Measurements from ENCODE around the gene OR56A3.

OR56A3 gene

DNA sequence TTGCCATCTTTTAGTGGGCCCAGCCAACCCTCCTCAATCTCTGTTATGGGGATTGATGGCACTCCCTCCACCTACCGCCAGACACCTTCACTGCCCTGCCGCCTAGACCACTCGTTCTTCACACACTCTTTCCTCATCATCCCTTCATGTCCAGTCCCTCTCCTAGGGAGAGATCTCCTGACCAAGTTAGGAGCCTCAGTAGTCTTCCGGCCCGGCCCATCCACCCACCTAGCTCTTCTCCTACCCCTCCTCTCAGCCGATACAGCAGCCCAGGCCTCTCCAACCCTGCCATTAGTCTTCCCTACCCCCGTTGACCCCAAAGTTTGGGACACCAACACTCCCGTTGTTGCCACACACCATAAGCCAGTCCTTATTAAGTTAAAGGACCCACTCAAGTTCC is 11.0 kb upstream of the OR56A3 start:
- no peak overlapping the region for H3K4me3 ChIP-seq (ENCODE audit: low read depth, low read length)
- no peak for DNase-seq (ENCODE audit: low read depth)
- TF ChIP-seq POLR2A (IDR thresholded peaks at IDR 0.05; ENCODE audit: extremely low read depth, insufficient read length) (no peak), MYC (IDR thresholded peaks at IDR 0.05; ENCODE audit: low read depth, low read length) (no peak)
- TF ChIP-seq, protein P1, sequence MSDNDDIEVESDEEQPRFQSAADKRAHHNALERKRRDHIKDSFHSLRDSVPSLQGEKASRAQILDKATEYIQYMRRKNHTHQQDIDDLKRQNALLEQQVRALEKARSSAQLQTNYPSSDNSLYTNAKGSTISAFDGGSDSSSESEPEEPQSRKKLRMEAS (IDR thresholded peaks at IDR 0.05; ENCODE audit: low read depth, low read length) = no peak
- TF ChIP-seq, protein P2, sequence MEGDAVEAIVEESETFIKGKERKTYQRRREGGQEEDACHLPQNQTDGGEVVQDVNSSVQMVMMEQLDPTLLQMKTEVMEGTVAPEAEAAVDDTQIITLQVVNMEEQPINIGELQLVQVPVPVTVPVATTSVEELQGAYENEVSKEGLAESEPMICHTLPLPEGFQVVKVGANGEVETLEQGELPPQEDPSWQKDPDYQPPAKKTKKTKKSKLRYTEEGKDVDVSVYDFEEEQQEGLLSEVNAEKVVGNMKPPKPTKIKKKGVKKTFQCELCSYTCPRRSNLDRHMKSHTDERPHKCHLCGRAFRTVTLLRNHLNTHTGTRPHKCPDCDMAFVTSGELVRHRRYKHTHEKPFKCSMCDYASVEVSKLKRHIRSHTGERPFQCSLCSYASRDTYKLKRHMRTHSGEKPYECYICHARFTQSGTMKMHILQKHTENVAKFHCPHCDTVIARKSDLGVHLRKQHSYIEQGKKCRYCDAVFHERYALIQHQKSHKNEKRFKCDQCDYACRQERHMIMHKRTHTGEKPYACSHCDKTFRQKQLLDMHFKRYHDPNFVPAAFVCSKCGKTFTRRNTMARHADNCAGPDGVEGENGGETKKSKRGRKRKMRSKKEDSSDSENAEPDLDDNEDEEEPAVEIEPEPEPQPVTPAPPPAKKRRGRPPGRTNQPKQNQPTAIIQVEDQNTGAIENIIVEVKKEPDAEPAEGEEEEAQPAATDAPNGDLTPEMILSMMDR (IDR thresholded peaks at IDR 0.05; ENCODE audit: low read depth, low read length) = no peak

DNA sequence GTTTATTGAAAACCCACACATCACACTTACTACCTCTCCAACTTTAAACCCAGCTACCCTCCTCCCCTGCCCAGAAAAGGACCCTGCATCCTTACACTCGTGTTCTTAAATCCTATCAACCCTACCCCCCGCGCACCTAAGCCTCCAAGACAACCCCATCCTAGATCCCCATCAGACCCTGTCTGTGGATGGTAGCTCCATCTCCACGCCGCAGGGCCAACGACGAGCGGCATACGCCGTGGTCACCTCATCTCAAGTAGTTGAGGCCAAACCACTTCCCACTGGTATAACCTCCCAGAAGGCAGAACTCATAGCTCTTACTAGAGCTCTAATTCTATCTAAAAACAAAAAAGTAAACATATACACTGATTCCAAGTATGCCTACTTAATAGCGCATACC is 9.4 kb upstream of the OR56A3 start:
- H3K4me3 ChIP-seq (ENCODE audit: low read depth, low read length) = no peak overlapping the region
- TF ChIP-seq, protein P2 (IDR thresholded peaks at IDR 0.05; ENCODE audit: low read depth, low read length) = no peak
- TF ChIP-seq MYC (IDR thresholded peaks at IDR 0.05; ENCODE audit: low read depth, low read length) (no peak), POLR2A (IDR thresholded peaks at IDR 0.05; ENCODE audit: extremely low read depth, insufficient read length) (no peak)
- TF ChIP-seq, protein P1 (IDR thresholded peaks at IDR 0.05; ENCODE audit: low read depth, low read length) = no peak
- no peak for DNase-seq (ENCODE audit: low read depth)

DNA sequence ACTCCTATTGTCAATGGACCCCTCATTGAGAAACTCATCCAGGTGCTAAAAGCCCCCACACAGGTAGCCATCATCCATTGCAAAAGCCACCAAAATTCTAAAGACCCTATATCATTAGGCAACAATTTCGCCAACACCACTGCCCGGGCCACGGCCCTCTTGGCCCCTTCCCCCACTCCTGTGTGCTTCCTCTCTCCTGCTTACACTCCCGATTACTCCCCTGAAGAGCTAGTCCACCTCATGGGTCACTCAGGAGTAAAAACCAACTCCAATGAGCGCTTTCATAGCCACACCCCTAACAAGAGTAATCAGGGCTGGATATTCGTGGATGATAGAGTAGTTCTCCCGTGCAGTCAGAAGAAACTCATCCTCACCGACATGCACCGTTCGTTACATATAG is 8.9 kb upstream of the OR56A3 start:
- H3K4me3 ChIP-seq (ENCODE audit: low read depth, low read length) = no peak overlapping the region
- no peak for DNase-seq (ENCODE audit: low read depth)
- TF ChIP-seq, protein P1 (IDR thresholded peaks at IDR 0.05; ENCODE audit: low read depth, low read length) = no peak
- TF ChIP-seq, protein P2 (IDR thresholded peaks at IDR 0.05; ENCODE audit: low read depth, low read length) = no peak
- no peak for TF ChIP-seq POLR2A (IDR thresholded peaks at IDR 0.05; ENCODE audit: extremely low read depth, insufficient read length)
- no peak for TF ChIP-seq MYC (IDR thresholded peaks at IDR 0.05; ENCODE audit: low read depth, low read length)

DNA sequence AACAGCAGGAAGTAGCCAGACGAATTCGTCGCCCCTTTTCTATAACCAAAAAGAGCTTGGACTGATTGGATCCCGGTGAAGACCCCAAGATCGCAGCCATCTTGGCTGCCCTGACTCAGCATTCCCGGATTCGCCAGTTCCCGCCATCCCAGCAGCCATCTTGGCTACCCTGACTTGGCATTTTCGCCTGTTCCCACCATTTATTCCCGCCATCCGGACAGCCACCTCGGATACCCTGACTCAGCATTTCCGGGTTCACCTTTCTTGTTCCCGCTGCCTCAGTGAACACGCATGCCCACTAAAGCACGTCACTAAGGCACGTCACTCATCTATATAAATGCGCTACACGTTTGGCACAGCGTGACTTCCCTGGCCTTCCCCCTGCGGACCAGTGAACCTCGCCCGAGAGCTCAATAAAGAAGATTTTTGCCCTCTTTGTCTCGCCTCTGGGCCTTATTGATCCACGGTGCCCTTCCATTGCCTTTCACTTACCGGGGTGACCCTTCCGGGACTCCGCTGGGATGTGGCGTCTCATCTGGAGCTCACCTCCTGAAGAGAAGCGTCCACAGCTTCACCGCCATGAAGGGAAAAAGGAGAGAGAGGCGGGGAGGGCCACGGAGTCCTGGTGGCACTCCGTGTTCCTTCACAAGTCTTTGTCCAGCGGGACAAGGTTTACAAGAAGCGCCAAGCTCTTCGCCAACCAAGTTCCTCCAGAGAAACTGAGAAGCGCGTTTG is 4.0 kb upstream of the OR56A3 start:
- TF ChIP-seq, protein P1 (IDR thresholded peaks at IDR 0.05; ENCODE audit: low read depth, low read length) = no peak
- no peak overlapping the region for H3K4me3 ChIP-seq (ENCODE audit: low read depth, low read length)
- no peak for DNase-seq (ENCODE audit: low read depth)

DNA sequence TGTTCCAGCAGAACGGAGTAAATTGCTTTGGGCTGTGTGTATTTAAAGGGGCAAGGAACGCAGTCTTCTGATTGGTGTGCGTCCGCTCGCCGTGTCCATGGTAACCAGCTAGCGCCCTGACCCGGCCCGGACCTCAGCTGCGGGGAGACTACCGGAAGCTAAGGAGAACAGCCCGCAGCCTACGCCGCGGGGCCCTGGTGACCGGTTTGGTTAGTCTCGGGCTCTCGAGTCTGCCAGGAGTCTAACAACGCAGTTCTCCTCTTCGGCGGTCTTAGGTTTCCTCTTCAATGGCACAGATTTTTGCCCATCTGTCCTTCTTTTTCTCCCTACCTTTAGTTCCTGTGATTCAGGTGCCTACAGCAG is 3.5 kb upstream of the OR56A3 start:
- TF ChIP-seq, protein P2 (IDR thresholded peaks at IDR 0.05; ENCODE audit: low read depth, low read length) = no peak
- TF ChIP-seq MYC (IDR thresholded peaks at IDR 0.05; ENCODE audit: low read depth, low read length) (no peak), POLR2A (IDR thresholded peaks at IDR 0.05; ENCODE audit: extremely low read depth, insufficient read length) (no peak)
- TF ChIP-seq, protein P1 (IDR thresholded peaks at IDR 0.05; ENCODE audit: low read depth, low read length) = no peak
- DNase-seq (ENCODE audit: low read depth) = no peak
- H3K4me3 ChIP-seq (ENCODE audit: low read depth, low read length) = no peak overlapping the region

DNA sequence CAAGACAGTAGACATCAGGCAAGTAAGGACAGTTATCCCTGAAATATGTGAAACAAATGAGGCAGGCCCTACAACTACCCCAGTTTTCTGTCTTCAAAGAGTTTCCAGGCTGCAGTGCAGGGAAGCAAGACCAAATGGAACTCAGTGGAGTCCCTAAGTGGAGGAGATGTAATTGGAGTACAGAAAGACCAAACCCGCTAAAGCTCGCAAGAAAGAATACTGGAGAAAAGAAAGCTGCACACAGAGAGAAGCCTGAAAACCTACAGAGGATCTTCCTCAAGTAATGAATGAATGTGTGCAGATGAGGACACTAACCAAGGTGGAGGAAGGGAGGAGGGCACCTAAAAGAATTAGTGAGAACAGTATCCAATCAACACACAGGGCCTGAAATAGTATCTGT is 1.3 kb upstream of the OR56A3 start:
- TF ChIP-seq MYC (IDR thresholded peaks at IDR 0.05; ENCODE audit: low read depth, low read length) (no peak), POLR2A (IDR thresholded peaks at IDR 0.05; ENCODE audit: extremely low read depth, insufficient read length) (no peak)
- TF ChIP-seq, protein P2 (IDR thresholded peaks at IDR 0.05; ENCODE audit: low read depth, low read length) = no peak
- no peak for DNase-seq (ENCODE audit: low read depth)
- H3K4me3 ChIP-seq (ENCODE audit: low read depth, low read length) = no peak overlapping the region
